Stimulated activated CD4-positive, alpha-beta T cell treated with anti-CD3 and anti-CD28 coated beads, Interleukin-2, amount 100 ng/mL, for 48 hours (primary cell): ENCODE results near the gene IFNGR1.
"Not testable (repeated sequence)": the region's sequence is repeated elsewhere in the genome, so short reads cannot be mapped to it uniquely, and the experiment has no call there.

Experiments
- DNase-seq, 2 donors: peaks; one replicate each; pipeline ENCODE4 v3.0.0-alpha.2; 2020

The IFNGR1 gene

GRCh38 chr6:137210903-137211302, 8.3 kb downstream of the IFNGR1 start:
- no peak for DNase-seq

DNA sequence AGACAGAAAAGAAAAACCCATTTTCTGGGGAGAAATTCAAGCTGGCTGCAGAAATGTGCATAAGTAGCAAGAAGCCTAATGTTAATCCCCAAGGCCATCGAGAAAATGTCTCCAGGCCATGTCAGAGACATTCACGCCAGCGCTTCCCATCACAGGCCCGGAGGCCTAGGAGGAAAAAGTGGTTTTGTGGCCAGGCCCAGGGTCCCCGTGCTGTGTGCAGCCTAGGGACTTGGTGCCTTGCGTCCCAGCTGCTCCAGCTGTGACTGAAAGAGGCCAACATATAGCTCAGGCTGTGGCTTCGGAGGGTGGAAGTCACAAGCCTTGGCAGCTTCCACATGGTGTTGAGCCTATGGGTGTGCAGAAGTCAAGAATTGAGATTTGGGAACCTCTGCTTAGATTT, 10.9 kb downstream of the IFNGR1 start:
- no peak for DNase-seq

- not testable (repeated sequence) for DNase-seq
These were observed 11.7 kb downstream of the IFNGR1 start for GRCh38 chr6:137207457-137207856.

- no peak for DNase-seq
These were observed 12.6 kb downstream of the IFNGR1 start for GRCh38 chr6:137206577-137206976.

DNA sequence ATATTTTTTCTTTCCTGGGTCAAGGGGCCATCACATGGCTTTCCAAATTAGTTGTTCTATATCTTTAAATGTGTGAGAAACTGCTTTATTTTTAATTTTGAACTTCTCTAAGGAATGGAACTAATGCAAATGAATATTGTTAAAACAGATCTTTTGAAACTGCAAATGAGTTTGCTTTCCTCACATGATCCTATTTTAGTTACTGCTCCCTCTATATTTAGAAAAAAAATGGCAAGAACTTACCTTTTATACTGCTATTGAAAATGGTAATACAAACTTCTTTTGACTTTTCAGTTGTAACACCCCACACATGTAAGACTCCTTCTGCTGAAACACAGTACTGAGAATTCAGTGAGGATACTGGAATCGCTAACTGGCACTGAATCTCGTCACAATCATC, 15.9 kb downstream of the IFNGR1 start:
- no peak for DNase-seq

DNA sequence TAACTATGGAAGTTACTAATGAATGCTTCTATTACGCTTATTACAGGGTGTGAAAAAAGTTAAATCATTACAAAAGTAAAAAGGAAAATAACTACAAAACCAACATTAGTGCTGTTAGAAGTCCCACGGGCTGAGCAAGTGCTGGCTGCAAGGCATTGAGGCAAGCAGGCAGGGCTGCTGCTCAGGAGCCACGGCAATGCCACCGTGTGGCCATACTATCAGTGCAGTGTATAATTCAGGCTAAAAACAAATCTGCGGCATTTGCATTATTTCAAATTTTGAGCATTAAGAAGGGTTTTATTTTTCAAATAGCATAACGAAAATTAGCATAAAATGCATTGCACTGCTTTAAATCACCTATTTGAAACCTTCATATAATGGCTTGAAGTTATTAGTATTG, 17.1 kb downstream of the IFNGR1 start:
- no peak for DNase-seq

- DNase-seq = no peak
These were observed 18.2 kb downstream of the IFNGR1 start for GRCh38 chr6:137201006-137201405.

GRCh38 chr6:137200288-137200687, 18.9 kb downstream of the IFNGR1 start:
- DNase-seq = no peak

GRCh38 chr6:137197684-137198645, 21.2 kb downstream of the IFNGR1 start:
- no peak for DNase-seq

- DNase-seq = no peak
These were observed 25.7 kb downstream of the IFNGR1 start for GRCh38 chr6:137193256-137194070.

DNA sequence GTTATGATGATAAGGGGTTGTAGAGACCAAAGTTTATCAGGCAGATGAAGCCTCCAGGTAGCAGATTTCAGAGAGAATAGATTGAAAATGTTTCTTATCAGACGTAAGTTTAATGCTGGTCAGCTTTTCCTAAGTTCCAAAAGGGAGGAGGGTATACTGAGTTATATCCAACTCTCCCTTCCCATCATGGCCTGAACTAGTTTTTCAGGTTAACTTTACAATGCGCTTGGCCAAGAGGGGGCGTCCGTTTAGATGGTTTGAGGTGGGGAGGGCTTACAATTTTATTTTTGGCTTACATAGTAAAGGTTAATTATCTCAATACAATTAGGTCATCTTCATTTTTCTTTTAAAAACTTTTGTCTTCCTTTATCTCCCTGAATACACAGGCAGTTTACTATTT, 26.4 kb downstream of the IFNGR1 start:
- DNase-seq = no peak

- no peak for DNase-seq
These were observed 27.5 kb downstream of the IFNGR1 start for GRCh38 chr6:137191670-137192069.

DNA sequence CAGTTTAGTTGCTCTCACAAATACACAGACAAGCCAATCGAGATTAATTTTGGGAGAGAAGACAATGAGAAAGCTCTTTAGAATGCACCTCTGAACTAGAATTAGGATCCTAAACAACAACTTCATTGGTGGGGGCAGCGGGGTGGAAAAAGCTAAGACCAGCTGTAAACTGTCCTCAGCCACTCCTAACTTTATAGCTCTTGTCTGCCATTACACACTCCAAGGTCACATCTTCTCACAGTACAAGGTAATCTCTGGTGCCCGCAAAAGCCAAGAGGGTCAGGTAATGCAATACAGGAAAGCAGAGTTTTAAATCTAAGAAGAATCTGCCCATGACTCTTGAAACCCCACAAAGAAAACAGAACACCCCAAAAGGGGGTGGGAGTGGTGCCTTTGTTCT, 27.9 kb downstream of the IFNGR1 start:
- DNase-seq = no peak

DNA sequence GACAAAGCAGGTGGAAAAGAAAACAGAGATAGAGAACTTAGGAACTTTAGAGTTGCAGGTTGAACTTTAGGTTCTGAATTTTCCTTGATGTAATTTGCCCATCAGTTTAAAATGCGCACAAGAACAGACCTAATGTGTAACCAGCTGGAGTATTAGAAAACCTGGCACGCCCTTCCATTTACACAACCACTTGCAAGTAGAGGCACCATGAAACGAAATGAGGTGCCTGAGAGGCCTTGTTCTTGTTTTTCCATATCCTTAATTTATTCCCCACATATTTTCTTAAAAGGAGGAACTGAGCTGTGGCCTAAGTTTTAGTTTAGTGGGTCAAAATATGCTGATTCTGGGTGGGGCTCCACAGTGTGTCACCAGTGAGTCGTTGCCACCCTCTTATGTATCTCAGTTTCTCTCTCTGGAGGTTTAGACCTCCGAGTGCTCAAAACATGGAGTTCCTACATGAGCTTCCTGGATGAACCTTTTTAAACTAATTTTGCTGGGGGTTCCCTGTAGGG, 28.5 kb downstream of the IFNGR1 start:
- DNase-seq = no peak

- DNase-seq = no peak
These were observed 30.3 kb downstream of the IFNGR1 start for GRCh38 chr6:137188855-137189254.

- DNase-seq = no peak
These were observed 33.9 kb downstream of the IFNGR1 start for GRCh38 chr6:137185290-137185689.

- DNase-seq = no peak
These were observed 36.5 kb downstream of the IFNGR1 start for GRCh38 chr6:137182654-137183073.

- DNase-seq = no peak
These were observed 37.1 kb downstream of the IFNGR1 start for GRCh38 chr6:137181891-137182653.

- DNase-seq = no peak
These were observed 41.6 kb downstream of the IFNGR1 start for GRCh38 chr6:137177611-137178010.

DNA sequence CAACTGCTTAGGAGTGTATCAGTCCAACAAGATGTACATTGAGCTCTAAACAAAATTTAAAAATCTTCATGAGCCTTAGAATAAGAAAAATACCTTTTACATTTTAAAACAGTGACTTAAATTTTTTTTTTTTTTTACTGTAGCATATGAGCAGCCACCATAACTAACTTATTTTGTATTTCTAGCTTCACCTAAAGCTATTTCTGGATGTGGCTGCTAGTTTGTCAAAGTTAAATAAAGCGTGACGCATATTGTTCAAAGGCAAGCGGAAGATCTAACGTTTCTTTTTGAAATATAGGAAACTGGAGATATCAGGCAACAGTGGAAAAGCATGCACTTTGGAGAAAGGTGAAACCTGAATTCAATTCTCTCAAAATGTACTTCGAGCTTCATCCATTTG, 42.5 kb downstream of the IFNGR1 start:
- no peak for DNase-seq

- DNase-seq = no peak
These were observed 43.3 kb downstream of the IFNGR1 start for GRCh38 chr6:137175868-137176245.

- DNase-seq = no peak
These were observed 43.9 kb downstream of the IFNGR1 start for GRCh38 chr6:137175157-137175867.
